Stimulated activated CD4-positive, alpha-beta T cell treated with anti-CD3 and anti-CD28 coated beads, Interleukin-1b, Interleukin-23, amount 100 ng/mL, for 24 hours (primary cell): ENCODE measurements around the gene MMEL1.

ENCODE experiments used
- DNase-seq, 4 experiments: peaks; one replicate each; pipeline ENCODE4 v3.0.0-alpha.2; 2020; ENCODE audit warnings: low read depth in 4 of 4, low spot score in 1 of 4

The MMEL1 gene

GRCh38 chr1:2593251-2593878 lies 39.5 kb downstream of the MMEL1 start:
- no peak for DNase-seq

DNA sequence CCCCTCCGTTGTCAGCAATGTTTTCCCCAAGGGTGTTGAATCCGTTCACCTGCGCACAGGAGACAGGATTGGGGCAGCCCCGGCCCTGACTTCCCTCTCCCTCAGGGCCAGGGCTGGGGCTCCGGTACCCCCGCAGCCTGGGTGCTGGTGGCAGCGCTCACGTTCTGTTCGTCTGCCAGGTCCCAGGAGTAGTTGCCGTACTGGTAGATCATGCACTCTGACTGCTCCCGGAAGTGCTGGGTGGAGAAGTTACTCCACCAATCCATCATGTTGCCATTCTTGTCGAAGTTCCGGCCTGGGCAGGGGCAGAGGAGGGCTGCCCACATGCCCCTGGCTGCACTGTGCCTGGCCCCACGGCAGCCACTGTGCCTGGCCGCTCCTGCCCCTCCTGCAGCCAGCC lies 40.1 kb downstream of the MMEL1 start:
- no peak for DNase-seq

DNA sequence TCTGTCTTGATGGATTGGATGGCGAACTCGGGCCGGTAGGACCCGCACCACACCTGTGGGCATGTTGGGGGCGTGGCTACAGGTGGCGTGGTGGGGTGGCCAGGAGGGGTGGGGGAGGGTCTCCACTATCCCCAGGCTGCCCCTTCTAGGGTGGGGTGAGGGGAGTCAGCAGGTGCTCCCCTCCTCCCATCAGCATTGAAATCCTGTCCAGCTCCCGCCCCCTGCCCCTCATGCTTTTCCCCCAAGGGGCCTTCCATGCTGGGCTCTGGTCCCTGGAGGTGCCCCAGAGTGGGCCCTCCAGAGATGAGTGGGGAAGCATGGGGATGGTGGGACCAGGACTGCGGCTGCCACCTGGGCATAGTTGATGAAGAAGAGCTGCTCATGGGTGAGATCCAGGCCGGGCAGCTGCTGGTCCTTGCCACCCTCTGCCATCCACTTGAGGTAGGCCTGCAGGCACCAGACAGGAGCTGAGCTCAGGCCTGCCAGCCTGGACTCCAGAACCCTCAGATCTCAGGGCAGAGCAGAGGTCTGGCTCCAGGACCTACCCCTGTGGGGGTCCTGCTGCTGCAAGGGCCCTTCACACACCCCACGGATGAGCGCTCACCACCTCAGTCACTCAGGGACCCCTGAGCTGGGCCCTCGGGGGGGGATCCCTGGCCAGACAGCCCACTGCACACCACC lies 41.1 kb downstream of the MMEL1 start:
- no peak for DNase-seq

- no peak for DNase-seq
Measured at GRCh38 chr1:2591233-2591580, 41.6 kb downstream of the MMEL1 start.

DNA sequence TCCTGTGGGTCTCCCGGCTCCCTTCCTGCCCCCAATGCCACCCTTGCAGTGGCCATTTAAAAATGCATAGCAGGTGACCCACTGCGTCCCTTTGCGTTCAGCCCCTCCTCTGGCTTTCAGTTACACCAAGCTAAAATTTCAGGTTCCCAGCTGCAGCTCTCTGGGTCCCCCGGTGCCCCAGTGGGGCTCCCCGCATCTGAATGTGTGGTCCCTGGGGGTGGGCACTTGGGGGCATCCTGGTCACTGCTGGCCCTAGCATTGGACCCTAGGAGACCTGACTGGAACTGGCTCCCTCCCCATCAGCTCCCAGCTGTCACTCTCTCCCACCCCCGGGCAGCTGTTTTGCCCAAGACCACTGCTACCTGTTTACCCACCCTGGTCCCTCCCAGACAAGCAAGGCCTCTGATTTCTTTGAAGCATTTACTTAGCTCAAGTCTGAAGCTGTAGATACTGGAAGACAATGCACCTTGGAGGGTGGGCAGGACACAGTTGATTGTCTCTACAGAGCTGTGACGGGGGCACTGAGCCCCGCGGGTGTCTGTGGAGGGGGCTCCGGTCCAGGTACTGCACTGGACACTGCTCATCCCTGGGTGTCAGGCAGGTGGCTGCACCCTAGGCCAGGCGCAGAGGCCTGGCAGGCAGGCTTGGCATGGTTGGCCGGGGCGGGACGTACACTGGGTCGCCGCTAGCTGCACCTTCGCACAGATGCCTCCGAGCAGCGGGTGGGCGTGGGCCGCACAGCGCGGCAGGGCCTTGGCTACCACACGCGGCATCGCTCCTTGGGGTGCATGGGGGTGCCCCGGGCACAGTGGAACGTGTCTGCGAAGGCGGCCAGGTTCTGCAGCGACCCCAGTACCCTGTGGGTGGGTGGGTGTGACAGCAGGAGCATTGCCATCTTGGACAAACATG lies 42.3 kb downstream of the MMEL1 start:
- DNase-seq: no peak

GRCh38 chr1:2589431-2590232 lies 43.2 kb downstream of the MMEL1 start:
- no peak for DNase-seq

DNA sequence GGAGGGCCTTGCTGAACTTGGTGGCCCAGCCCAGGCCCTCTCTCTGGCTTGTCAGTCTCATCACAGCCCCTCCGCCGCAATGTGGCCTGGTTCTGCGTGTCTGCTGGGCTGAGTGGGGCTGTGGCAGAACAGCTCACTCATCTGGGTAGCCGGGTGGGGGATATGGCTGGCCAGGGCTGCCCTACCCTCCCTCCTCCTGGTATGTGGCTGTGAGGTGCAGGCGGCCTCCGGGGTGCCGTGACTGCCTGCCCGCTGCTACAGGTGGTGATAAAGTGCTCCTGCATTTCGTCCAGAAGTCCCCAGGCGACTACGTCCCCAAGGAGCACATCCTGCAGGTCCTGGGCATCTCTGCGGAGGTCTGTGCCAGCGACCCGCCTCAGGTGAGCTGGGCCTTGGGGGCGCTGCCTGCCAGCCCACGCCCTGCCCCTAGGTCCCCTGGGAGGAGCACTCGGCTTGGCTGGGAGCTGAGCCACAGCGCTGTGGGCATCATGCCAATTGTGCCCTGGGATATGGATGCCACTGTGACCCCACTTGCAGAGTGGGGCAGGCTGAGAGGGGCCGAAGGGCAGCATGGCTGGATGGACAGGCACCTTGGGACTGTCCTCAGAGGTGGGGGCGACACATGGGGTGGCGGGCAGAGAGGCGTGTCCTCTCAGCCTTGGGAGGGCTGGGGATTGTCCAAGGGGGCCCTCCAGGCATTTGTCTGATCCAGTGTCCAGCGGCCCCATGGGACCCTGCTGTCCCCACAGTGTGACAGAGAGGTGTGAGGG lies 44.0 kb downstream of the MMEL1 start:
- DNase-seq: no peak

GRCh38 chr1:2587860-2588571 lies 44.8 kb downstream of the MMEL1 start:
- DNase-seq: no peak

GRCh38 chr1:2587071-2587859 lies 45.6 kb downstream of the MMEL1 start:
- no peak for DNase-seq

DNA sequence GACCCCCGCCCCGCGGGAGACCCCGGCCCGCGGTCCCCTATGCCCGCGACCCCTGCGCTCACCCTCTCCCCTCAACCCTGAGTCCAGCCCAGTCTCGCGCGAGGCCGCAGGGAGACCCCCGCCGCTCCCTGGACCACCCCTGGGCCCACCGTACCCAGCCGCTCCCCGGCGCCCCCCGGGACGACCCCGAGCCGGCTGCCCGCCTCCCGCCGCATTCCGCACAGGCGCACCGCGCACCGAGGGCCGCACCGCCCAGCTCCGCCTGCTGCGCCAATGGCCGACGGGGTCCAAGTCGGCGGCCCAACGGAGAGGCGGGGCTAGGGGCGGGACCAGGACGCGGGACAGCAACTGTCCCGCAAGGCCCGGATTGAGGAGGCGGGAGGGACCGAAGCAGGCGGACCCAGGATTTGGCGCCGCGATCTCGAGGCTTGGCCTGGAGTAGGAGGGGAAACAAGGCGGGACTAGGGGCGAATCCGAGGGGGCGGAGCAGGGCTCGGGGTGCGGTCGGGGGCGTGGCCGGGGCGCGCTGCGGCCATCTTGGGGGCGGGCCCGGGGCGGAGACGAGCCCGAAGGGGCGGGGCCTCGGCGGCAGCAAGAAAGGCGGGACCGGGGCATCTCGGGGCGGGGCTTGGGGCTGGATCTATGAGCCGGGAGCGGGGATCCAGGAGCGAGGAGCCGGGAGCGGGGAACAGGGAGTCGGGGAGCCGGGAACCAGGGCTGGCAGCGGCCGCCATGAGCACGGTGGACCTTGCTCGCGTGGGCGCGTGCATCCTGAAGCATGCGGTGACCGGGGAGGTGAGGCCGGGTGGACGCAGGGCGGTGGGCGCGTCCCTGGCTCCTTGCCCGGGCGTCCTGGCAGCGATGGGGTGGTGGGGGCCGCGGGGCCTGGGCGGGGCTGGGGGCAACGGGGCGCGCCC lies 46.4 kb downstream of the MMEL1 start, which contains the start of gene PRXL2B:
TSS of gene PRXL2B (plus strand) at position 624 of the 917 bp plus-strand sequence. CDS start at position 733, 109 bp downstream.
- DNase-seq: peak; percentile 94 to 99 (median 98)

DNA sequence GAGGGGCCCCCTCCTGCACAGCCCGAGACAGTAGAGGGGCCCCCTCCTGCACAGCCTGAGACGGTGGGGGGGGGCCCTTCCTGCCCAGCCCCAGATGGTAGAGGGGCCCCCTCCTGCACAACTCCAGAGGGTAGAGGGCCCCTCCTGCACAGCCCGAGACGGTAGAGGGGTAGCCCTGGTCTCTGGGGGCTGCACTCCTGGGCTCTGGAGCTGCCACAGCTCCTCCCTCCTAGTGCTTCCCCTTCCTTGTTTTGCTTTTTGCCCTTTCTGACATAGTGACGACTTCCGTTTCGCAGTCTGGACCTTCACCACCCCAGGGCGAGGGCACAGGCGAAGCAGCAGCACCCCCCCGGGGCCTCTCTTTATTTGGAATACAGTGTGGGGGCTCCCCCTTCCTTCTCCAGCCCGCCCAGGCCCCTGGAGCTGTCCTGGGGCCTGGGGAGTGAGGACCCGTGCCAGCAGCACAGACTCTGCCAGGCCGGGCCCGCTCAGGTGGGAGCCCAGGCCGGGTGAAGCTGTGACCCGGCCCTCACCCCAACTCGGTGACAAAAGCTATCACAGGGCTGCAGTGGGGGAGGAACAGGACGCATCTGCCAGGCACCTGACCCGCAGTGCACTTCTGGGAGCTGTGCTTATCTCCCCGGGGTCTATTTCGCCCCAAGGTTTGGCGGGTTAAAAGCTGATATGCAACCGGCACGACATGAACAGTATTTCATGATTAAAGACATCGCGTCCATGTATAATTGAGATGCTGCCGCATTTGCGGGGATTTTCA lies 47.3 kb downstream of the MMEL1 start:
- peak in 2 of 4 experiments; percentile 40 to 64 for DNase-seq

- no peak for DNase-seq
Measured at GRCh38 chr1:2584686-2585317, 48.0 kb downstream of the MMEL1 start.

- DNase-seq: no peak
Measured at GRCh38 chr1:2583871-2584351, 48.9 kb downstream of the MMEL1 start.

- DNase-seq: no peak
Measured at GRCh38 chr1:2583331-2583791, 49.5 kb downstream of the MMEL1 start.

GRCh38 chr1:2582391-2582790 lies 50.4 kb downstream of the MMEL1 start:
- DNase-seq: no peak

DNA sequence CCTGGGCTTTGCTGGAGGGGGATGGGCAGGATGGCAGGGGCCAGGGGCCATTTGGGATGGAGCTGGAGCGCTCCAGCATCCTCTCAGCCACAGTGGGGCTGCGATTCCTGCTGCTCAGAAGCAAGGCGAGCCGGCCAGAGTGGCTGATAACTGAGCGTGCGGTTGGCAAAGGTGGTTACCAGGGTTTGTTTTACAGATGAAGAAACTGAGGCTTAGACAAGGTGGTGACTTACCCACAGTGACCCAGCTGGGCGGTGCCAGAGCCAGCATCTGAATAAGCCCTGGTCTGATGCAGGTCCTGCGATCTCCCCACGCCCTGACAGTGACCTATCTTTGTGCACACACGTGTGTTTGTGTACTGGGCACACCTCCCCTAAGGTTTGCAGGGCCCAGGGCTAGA lies 52.1 kb downstream of the MMEL1 start:
- DNase-seq: no peak
